Adipocyte (in vitro differentiated cells): ENCODE results near the gene USP32.
"Not testable (repeated sequence)": the region's sequence is repeated elsewhere in the genome, so short reads cannot be mapped to it uniquely, and the experiment has no call there.

Experiments used
- DNase-seq: peaks from one replicate; pipeline ENCODE4 v3.0.0-alpha.2; 2015; ENCODE audit warnings: low read depth
- H3K27me3 ChIP-seq: replicated peaks from 2 replicates; pipeline ENCODE4 v1.7.0; 2013; ENCODE audit warnings: mild to moderate bottlenecking, low read length, moderate library complexity; ENCODE audit not compliant: control insufficient read depth, insufficient read depth
- H3K36me3 ChIP-seq: 2 replicates; pipeline ENCODE4 v1.7.0; 2013; ENCODE audit warnings: low read length, mild to moderate bottlenecking, moderate library complexity; ENCODE audit not compliant: control insufficient read depth, insufficient read depth, severe bottlenecking
- H3K4me1 ChIP-seq: 2 replicates; pipeline ENCODE4 v1.7.0; 2013; ENCODE audit warnings: mild to moderate bottlenecking, low read length, moderate library complexity; ENCODE audit not compliant: control insufficient read depth, insufficient read depth
- H3K4me3 ChIP-seq: 2 replicates; pipeline ENCODE4 v1.7.0; 2013; ENCODE audit warnings: mild to moderate bottlenecking, low read length, moderate library complexity
- H3K9ac ChIP-seq: 2 replicates; pipeline ENCODE4 v1.7.0; 2013; ENCODE audit warnings: mild to moderate bottlenecking, low read length, moderate library complexity
- H3K9me3 ChIP-seq: 2 replicates; pipeline ENCODE4 v1.7.0; 2013; ENCODE audit warnings: mild to moderate bottlenecking, low read length, moderate library complexity; ENCODE audit not compliant: control insufficient read depth

Gene USP32

DNA sequence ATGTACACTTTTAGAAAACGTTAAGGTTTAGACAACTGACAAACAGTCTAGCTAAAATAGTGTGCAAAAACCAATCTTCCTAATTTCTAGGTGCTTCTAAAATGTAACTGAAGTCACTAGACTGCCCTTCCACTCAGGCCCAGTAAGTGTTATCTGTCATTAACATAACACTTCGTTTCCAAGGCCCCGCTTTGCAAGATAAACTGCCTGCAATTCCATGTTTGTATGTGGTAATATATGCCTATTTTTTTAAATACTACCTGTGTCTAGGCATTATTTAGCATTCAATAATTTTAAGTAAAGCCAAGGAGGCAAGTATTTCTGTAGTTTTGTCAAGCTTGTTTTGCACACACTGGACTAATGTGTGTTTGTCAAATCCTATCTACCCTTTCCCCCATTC, 3.2 kb downstream of the USP32 start:
- no peaks in the 10 kb centered on the region for H3K9me3 ChIP-seq
- peaks cover 52% of the 10 kb centered on the region for H3K4me1 ChIP-seq
- H3K36me3 ChIP-seq, result no peaks in the 10 kb centered on the region
- H3K27me3 ChIP-seq, result no peaks in the 10 kb centered on the region
- H3K9ac ChIP-seq, result no peak overlapping the region
- H3K4me3 ChIP-seq, result no peak overlapping the region
- DNase-seq, result no peak

DNA sequence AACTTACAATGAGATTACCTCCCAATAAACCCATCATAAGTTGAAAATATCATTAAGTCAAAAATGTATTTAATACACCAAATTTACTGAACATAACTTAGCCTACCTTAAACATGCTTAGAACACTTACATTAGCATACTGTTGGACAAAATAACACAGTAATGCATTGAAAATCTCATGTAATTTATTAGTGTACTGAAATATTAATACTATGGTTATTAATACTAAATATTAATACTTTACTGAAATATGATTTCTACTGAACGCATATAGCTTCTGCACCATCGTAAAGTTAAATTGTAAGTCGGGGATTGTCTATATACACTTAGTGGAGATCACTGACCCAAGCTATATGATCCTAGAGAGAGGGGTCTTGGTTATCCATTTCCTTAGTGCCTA, 4.3 kb downstream of the USP32 start:
- DNase-seq, result no peak
- Histone ChIP-seq H3K9ac (no peak overlapping the region), H3K27me3 (no peaks in the 10 kb centered on the region), H3K4me1 (peaks cover 54% of the 10 kb centered on the region), H3K36me3 (no peaks in the 10 kb centered on the region), H3K4me3 (no peak overlapping the region), H3K9me3 (no peaks in the 10 kb centered on the region)

DNA sequence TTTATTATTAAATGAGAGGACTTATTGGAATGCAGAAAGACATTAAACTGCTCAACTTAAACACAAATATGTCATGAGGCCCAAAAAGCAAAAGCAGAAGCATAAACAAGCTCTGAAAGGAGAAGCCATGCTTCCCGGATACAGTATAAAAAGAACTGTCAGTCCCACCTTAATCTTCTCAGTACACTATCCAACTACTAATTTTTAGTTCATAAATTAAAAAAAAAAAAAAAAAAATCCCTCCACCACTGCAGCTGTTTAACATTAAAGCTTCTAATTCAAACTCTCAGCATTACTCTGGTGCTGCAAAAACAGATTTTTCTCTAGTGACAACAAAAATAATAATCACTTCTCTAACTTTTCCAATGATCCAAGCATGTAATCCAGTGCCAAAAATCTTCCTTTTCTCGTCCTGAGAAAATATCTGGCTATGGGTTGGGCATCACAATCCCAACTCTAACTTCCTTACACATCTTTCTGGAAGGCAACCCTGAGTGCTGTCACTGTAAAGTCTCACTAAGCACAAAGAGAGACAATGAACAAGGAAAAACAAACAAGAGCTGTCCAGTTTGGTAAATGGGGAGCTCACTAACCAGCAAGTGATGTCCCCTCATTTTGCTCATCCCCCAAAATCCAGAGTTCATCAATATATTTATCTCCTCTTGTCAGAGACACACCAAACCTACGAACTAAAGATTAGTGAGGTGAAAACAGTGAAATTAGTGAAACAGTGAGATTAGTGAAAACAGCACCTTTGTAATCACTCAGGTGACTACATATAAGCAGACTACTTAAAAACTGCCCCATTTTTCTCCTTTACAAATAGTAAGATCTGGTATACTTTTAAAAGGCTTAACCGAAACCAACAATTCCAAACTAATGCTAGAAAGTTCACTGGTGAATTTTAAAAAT, 5.5 kb downstream of the USP32 start:
- H3K4me3 ChIP-seq, result no peak overlapping the region
- H3K9me3 ChIP-seq, result no peaks in the 10 kb centered on the region
- H3K27me3 ChIP-seq, result no peaks in the 10 kb centered on the region
- no peaks in the 10 kb centered on the region for H3K36me3 ChIP-seq
- no peak for DNase-seq
- H3K4me1 ChIP-seq, result peaks cover 54% of the 10 kb centered on the region
- H3K9ac ChIP-seq, result no peak overlapping the region

DNA sequence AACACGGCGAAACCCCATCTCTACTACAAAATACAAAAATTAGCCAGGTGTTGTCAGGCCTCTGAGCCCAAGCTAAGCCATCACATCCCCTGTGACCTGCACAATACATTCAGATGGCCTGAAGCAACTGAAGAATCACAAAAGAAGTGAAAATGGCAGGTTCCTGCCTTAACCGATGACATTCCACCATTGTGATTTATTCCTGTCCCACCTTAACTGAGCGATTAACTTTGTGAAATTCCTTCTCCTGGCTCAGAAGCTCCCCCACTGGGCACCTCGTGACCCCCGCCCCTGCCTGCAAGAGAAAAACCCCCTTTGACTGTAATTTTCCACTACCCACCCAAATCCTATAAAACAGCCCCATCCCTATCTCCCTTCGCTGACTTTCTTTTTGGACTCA, 7.0 kb downstream of the USP32 start:
- not testable (repeated sequence) for H3K36me3 ChIP-seq, DNase-seq, H3K4me3 ChIP-seq, H3K9me3 ChIP-seq, H3K27me3 ChIP-seq, H3K9ac ChIP-seq
- H3K4me1 ChIP-seq, result peaks cover 45% of the 10 kb centered on the region

DNA sequence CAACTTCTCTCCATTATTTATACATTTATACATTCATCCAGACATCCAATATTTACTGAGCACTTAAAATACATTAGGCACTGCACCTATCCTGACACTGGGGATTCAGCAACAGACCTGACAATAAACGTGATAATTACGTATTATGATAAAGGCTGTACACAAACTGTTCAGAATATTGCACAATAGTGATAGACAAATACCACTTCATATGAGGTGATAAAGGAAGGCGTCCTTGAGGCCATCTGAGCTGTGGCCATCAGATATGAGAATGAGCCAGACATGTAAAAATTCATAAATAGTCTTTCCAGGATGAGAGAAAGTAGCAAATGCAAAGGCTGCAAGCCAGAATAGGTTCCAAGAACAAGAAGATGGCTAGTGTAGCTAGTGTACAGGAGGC, 8.6 kb downstream of the USP32 start:
- no peak overlapping the region for H3K9ac ChIP-seq
- DNase-seq, result no peak
- H3K4me1 ChIP-seq, result peaks cover 35% of the 10 kb centered on the region
- no peaks in the 10 kb centered on the region for H3K27me3 ChIP-seq
- H3K9me3 ChIP-seq, result no peaks in the 10 kb centered on the region
- peak overlapping the region; percentile 36 for H3K4me3 ChIP-seq
- H3K36me3 ChIP-seq, result no peaks in the 10 kb centered on the region

DNA sequence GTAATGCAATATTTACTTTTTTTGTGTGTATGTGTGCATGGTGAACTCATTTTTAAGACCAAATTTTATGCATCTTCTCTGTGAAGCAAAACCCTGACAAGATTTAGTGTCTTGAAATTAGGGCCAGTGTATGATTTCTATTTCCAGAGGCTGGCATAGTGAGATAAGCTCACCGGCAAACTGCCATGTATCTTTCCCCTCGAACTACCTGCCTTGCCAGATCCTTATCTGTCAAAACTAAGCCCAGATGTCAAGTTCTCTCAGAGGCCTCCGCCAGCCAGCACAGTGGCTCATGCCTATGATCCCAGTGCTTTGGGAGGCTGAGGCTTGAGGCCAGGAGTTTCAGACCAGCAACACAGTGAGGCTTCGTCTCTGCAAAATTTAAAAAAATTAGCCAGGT, 10.0 kb downstream of the USP32 start:
- H3K4me3 ChIP-seq, result no peak overlapping the region
- no peaks in the 10 kb centered on the region for H3K36me3 ChIP-seq
- no peak for DNase-seq

DNA sequence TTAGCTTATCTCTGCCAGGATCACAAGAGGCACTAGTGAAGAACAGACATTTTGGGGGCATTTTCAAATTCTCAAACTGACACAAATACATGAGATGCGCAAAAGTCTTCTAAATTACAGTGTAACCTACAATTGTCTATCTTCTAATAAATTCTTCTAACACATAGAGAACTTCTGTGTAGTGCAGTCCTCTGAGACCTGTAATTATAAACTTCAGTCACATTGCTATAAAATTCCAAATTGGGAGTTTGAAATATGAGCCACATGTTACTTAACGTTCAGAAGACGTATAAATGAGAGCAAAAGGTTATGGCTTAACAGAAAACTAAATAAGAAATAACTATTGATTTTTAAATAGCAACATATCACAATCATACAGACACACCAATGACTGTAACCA, 12.5 kb downstream of the USP32 start:
- H3K9me3 ChIP-seq, DNase-seq, H3K36me3 ChIP-seq, H3K27me3 ChIP-seq, H3K4me3 ChIP-seq, H3K9ac ChIP-seq: not testable (repeated sequence)
- H3K4me1 ChIP-seq, result peaks cover 14% of the 10 kb centered on the region

More for the DNA sequence above, 10.0 kb downstream of the USP32 start:
- H3K4me1 ChIP-seq, result peaks cover 29% of the 10 kb centered on the region
- H3K27me3 ChIP-seq, result no peaks in the 10 kb centered on the region
- H3K9me3 ChIP-seq, result no peaks in the 10 kb centered on the region
- H3K9ac ChIP-seq, result no peak overlapping the region

DNA sequence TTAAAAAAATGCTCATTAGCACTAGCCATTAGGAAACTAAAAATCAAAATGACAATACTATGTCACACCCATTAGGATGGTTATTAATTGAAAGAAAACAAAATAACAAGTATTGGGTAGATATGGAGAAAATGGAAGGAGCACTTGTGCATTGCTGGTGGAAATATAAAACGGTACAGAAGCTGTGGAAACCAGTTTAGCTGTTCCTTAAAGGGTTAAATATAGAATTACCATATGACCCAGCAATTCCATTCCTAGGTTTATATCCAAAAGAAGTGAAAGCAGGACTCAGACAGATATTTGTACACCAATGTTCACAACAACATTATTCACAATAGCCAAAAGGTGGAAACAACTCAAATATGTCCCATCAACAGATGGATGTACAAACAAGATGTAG, 13.7 kb downstream of the USP32 start:
- H3K36me3 ChIP-seq, H3K4me3 ChIP-seq, H3K4me1 ChIP-seq, H3K27me3 ChIP-seq, H3K9me3 ChIP-seq, H3K9ac ChIP-seq, DNase-seq: not testable (repeated sequence)

DNA sequence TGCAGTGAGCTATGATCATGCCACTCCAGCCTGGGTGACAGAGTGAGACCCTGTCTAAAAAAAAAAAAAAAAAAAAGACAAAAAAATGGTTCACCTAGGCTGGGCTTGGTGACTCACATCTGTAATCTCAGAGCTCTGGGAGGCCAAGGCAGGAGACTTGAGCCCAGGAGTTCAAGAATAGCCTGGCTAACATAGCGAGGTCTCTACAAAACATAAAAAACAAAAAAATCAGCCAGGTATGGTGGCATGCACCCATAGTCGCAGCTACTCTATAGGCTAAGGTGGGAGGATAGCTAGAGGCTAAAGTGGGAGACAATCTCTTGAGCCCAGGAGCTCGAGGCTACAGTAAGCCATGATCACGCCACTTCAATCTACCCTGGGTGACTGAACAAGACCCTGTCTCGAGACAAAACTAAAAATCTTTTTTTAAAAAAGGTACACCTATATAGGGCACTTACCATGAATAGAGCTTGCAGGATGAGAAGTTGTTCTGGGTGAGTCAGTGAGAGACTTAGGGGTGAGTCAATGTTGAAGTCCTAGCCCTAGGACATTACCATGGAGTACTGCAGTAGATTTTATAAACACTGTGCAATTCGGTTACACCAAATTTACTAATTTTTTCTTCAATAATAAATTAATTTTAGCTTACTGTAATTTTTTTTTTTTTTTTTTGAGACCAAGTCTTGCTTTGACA, 19.0 kb downstream of the USP32 start:
- H3K9me3 ChIP-seq, result no peaks in the 10 kb centered on the region
- DNase-seq, result peak; percentile 61

DNA sequence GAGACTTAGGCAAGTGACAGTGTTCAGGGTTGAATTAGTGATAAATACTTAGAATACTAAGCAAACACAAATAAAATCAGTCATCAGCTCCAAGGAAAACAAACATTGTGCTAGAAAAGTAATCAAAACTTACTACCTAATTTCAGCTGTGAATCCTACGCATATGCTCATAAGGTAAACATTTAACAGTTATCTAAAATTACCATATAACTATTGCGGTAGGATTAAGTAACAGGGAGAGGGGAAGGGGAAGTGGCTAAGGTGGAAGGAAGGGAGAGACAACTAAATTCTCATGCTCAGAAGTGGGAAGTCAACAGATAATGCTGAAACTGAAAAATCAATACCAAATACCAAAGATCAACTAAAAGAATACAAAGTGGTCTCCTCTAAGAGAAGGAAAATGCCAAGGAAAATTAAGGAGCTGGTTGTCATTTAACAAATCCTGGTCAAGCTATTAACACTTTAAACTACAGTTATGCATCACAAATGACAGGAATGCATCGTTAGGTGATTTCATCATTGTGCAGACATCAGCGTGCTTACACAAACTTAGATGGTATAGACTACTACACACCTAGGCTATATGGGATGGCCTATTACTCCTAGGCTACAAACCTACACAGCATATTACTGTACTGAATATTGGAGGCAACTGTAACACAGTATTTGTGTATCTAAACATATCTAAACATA, 20.0 kb downstream of the USP32 start:
- Histone ChIP-seq H3K36me3 (peaks cover 4% of the 10 kb centered on the region), H3K4me1 (peaks cover 5% of the 10 kb centered on the region), H3K9ac (no peak overlapping the region), H3K27me3 (no peaks in the 10 kb centered on the region), H3K4me3 (no peak overlapping the region), H3K9me3 (no peaks in the 10 kb centered on the region)
- DNase-seq, result no peak

More for the DNA sequence above, 19.0 kb downstream of the USP32 start:
- H3K27me3 ChIP-seq, result no peaks in the 10 kb centered on the region
- peaks cover 4% of the 10 kb centered on the region for H3K36me3 ChIP-seq
- no peak overlapping the region for H3K4me3 ChIP-seq
- peaks cover 5% of the 10 kb centered on the region for H3K4me1 ChIP-seq
- no peak overlapping the region for H3K9ac ChIP-seq

DNA sequence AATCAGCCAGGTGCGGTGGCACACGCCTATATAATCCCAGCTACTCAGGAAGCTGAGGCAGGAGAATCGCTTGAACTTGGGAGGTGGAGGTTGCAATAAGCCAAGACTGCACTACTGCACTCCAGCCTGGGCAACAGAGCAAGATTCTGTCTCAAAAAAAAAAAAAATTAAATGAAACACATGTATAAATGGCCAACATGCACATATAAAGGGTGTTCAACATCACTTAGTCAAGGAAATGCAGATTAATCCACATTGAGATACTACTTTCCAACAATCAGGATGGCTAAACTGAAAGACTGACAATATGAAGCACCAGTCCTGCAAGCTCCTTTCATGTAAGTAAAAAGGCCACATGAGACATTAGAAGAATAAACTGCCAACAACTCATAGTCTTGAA, 20.5 kb downstream of the USP32 start:
- H3K4me3 ChIP-seq, result no peak overlapping the region
- H3K9me3 ChIP-seq, result no peaks in the 10 kb centered on the region
- H3K9ac ChIP-seq, result no peak overlapping the region
- H3K27me3 ChIP-seq, result no peaks in the 10 kb centered on the region
- no peak for DNase-seq
- peaks cover 5% of the 10 kb centered on the region for H3K4me1 ChIP-seq
- peaks cover 4% of the 10 kb centered on the region for H3K36me3 ChIP-seq
